Peyer's patch (tissue), 4 donors: Measurements from ENCODE around the gene ASCL4.

Experiments
- POLR2A ChIP-seq, 2 donors: fragments of 450-650 bp; IDR thresholded peaks; one replicate each; pipeline ENCODE4 v1.5.1; 2017; ENCODE audit warnings: antibody characterized with exemption in 2 of 2, mild to moderate bottlenecking in 2 of 2, moderate library complexity in 2 of 2
- TF ChIP-seq, protein P1 (sequence below), 6 experiments: fragments of 450-650 bp in 4 of 6; fragments of 200-600 bp in 2 of 6; sonication (generic) in 1 of 6; IDR thresholded peaks; one replicate each; pipeline ENCODE4 v1.5.1; 2017 to 2019; ENCODE audit warnings: antibody characterized with exemption in 6 of 6, mild to moderate bottlenecking in 3 of 6, moderate library complexity in 1 of 6

DNA sequence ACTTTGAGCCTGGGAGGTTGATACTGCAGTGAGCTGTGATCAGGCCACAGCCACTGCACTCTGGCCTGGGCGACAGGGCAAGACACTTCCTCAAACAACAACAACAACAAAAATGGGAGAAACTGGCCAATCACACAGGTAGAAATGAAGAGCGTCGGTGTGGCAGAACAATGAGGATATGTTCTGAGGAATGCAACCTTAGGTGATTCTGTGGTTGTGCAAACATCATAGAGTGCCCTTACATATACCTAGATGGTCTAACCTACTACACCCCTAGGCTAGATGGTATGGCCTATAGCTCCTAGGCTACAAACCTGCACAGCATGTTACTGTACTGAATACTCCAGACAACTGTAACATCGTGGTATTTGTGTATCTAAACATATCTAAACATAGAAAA, 9.9 kb upstream of the ASCL4 start:
- TF ChIP-seq, protein P1, sequence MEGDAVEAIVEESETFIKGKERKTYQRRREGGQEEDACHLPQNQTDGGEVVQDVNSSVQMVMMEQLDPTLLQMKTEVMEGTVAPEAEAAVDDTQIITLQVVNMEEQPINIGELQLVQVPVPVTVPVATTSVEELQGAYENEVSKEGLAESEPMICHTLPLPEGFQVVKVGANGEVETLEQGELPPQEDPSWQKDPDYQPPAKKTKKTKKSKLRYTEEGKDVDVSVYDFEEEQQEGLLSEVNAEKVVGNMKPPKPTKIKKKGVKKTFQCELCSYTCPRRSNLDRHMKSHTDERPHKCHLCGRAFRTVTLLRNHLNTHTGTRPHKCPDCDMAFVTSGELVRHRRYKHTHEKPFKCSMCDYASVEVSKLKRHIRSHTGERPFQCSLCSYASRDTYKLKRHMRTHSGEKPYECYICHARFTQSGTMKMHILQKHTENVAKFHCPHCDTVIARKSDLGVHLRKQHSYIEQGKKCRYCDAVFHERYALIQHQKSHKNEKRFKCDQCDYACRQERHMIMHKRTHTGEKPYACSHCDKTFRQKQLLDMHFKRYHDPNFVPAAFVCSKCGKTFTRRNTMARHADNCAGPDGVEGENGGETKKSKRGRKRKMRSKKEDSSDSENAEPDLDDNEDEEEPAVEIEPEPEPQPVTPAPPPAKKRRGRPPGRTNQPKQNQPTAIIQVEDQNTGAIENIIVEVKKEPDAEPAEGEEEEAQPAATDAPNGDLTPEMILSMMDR (IDR thresholded peaks at IDR 0.05): no peak
- TF ChIP-seq POLR2A (IDR thresholded peaks at IDR 0.05): no peak
